Activated naive CD8-positive, alpha-beta T cell treated with anti-CD3 and anti-CD28 coated beads, Interleukin-2, amount 10 ng/mL, durations not matched to agents 7 days and 5 days (primary cell): ENCODE results near the gene PTGS2. TPM values are rescaled to one million over a fixed set of nuclear protein-coding genes. Genes with fewer than 3 reads are reported as not detected.

Experiments
- total RNA-seq, 2 experiments: library from RNA; stranded (reverse); gene quantifications; one replicate each; pipeline ENCODE4 v1.2.3, GENCODE V29; 2021

The PTGS2 gene
- total RNA-seq, 2 experiments from 2014 or later = not detected

Other genes starting within 250 kb of the PTGS2 start
- gene PDC, start 219.3 kb downstream of the PTGS2 start, total RNA-seq = not detected
- gene PLA2G4A, start 148.5 kb upstream of the PTGS2 start, total RNA-seq = under 1 TPM; 0.19 to 0.28 TPM